Spleen (tissue), 11 donors: ENCODE data around the gene C12orf57. TPM values are rescaled to one million over a fixed set of nuclear protein-coding genes. Genes with fewer than 3 reads are reported as not detected.
A peak's percentile ranks its signal among the peaks of the same experiment; 100 is the strongest.

Experiments
- DNase-seq: peaks from one replicate; pipeline ENCODE4 v3.0.0-alpha.2; 2020
- H3K27ac ChIP-seq, 8 donors: fragments of 200-600 bp; sonication (generic) in 7 of 8; 1 replicate in 4 of 8; 2 replicates in 4 of 8; pipeline versions ENCODE4 v1.5.0 to v1.8.0; 2016 to 2021; ENCODE audit warnings: inconsistent platforms in 4 of 8, mild to moderate bottlenecking in 4 of 8, moderate library complexity in 1 of 8
- H3K27me3 ChIP-seq, 7 donors: fragments of 200-600 bp; sonication (generic) in 6 of 7; replicated peaks in 1 of 7; 1 replicate in 4 of 7; 2 replicates in 3 of 7; pipeline versions ENCODE4 v1.5.0 to v1.8.0; 2016 to 2021; ENCODE audit warnings: inconsistent platforms in 3 of 7, mild to moderate bottlenecking in 1 of 7
- H3K36me3 ChIP-seq, 6 donors: fragments of 200-600 bp; sonication (generic) in 5 of 6; 1 replicate in 4 of 6; 2 replicates in 2 of 6; pipeline versions ENCODE4 v1.5.0 to v1.8.0; 2016 to 2021; ENCODE audit warnings: inconsistent platforms in 2 of 6
- H3K4me1 ChIP-seq, 6 donors: fragments of 200-600 bp; sonication (generic) in 5 of 6; 1 replicate in 3 of 6; 2 replicates in 3 of 6; pipeline versions ENCODE4 v1.5.0 to v1.8.0; 2016 to 2021; ENCODE audit warnings: inconsistent platforms in 3 of 6
- H3K4me3 ChIP-seq, 8 donors: fragments of 200-600 bp; sonication (generic) in 7 of 8; 1 replicate in 4 of 8; 2 replicates in 4 of 8; pipeline versions ENCODE4 v1.5.0 to v1.8.0; 2016 to 2021; ENCODE audit warnings: inconsistent platforms in 4 of 8, mild to moderate bottlenecking in 4 of 8, moderate library complexity in 2 of 8
- H3K9me3 ChIP-seq, 8 donors: fragments of 200-600 bp; sonication (generic) in 7 of 8; 1 replicate in 4 of 8; 2 replicates in 4 of 8; pipeline versions ENCODE4 v1.5.0 to v1.8.0; 2016 to 2021; ENCODE audit warnings: inconsistent platforms in 4 of 8
- CTCF ChIP-seq, 11 experiments: fragments of 200-600 bp in 7 of 11; fragments of 450-650 bp in 4 of 11; sonication (generic) in 4 of 11; IDR thresholded peaks in 8 of 11; conservative IDR thresholded peaks in 3 of 11; 1 replicate in 7 of 11; 2 replicates in 4 of 11; pipeline versions ENCODE4 v1.4.0 to v1.8.0; 2016 to 2021; ENCODE audit warnings: antibody characterized with exemption in 11 of 11, inconsistent platforms in 4 of 11, mild to moderate bottlenecking in 1 of 11
- POLR2A ChIP-seq, 3 donors: fragments of 450-650 bp; IDR thresholded peaks; one replicate each; pipeline ENCODE4 v1.5.1; 2017; ENCODE audit warnings: antibody characterized with exemption in 3 of 3, mild to moderate bottlenecking in 1 of 3
- POLR2AphosphoS5 ChIP-seq, 3 donors: sonication (generic); formaldehyde crosslinking; IDR thresholded peaks; one replicate each; pipeline ENCODE4 v1.5.1; 2017; ENCODE audit warnings: antibody characterized with exemption in 3 of 3
- WGBS, 5 donors: extraction: QIAGEN DNeasy Blood & Tissue Kit in 3 of 5; methylation state at CpG; one replicate each; pipeline versions ENCODE4 v1.1.5 to v1.1.7; 2013 to 2018; 5-methylcytosine and 5-hydroxymethylcytosine counted together
- intact Hi-C: fragments of 100-400 bp; cut with DNase I; formaldehyde crosslinking; loops from one replicate; pipeline ENCODE4 v1.15.0; 2023; ENCODE audit warnings: low total_unique reads
- polyA plus RNA-seq, 3 donors: library from polyadenylated mRNA; stranded (reverse); fragments of 200-250 nt; gene quantifications; one replicate each; pipeline ENCODE4 v1.2.1, GENCODE V29; 2013
- total RNA-seq, 7 donors: library from RNA; depleted of rRNA in 3 of 7; stranded (reverse); fragments of >200 nt in 3 of 7; fragmentation: NEBNext Ultra II Directional in 4 of 7; extraction: Animal tissue kit (Norgen Biotek cat#: 25700) in 4 of 7; gene quantifications; one replicate each; pipeline versions ENCODE4 v1.1.0 to v1.2.1, GENCODE V29; 2016 to 2021
- donor health status: healthy with polysubstance abuse.
- donor health status: DM: no; HTN: no; CAD: no; lungs with moderate emphysema.
- donor health status: DM: no; HTN: no; CAD: no.
- donor health status: Bipolar disorder and iron deficiency.
- donor health status: healthy.
- donor health status: DM: no; HTN: no; CAD: no.
- donor health status: DM: yes; HTN: yes; CAD: no.

Gene C12orf57
- total and polyA plus RNA-seq, 10 donors = 79.2 to 364 (median 212) TPM

GRCh38 chr12:6935371-6936193, 8.2 kb upstream of the C12orf57 start:
- Histone ChIP-seq H3K36me3 (peaks cover 0 to 51% (median 21%) of the 10 kb centered on the region in 6 donors), H3K4me1 (peaks cover 24 to 85% (median 67%) of the 10 kb centered on the region in 6 donors), H3K4me3 (no peak overlapping the region), H3K9me3 (no peaks in the 10 kb centered on the region), H3K27ac (peak overlapping the region in 5 of 8 donors; percentile 54 to 98 (median 95)), H3K27me3 (no peaks in the 10 kb centered on the region)
- WGBS, 5 donors = 59 to 81% (median 63%) methylated on average over 14 of the region's 14 CpGs
- DNase-seq = no peak
- intact Hi-C loops = no loop called here
- TF ChIP-seq CTCF (IDR thresholded peaks at IDR 0.05 in 8 of 11, conservative IDR thresholded peaks at IDR 0.05 in 3 of 11) (no peak), POLR2A (IDR thresholded peaks at IDR 0.05) (no peak), POLR2AphosphoS5 (IDR thresholded peaks at IDR 0.05) (no peak)

- H3K27ac ChIP-seq = peak overlapping the region in 7 of 8 donors; percentile 92 to 98 (median 96)
- H3K4me3 ChIP-seq = peak overlapping the region in 1 of 8 donors; percentile 90
- TF ChIP-seq POLR2AphosphoS5 (IDR thresholded peaks at IDR 0.05) = no peak
- no peak for DNase-seq
- WGBS, 5 donors = 66 to 85% (median 71%) methylated on average over 3 of the region's 3 CpGs
- H3K36me3 ChIP-seq = peaks cover 0 to 57% (median 22%) of the 10 kb centered on the region in 6 donors
- no peaks in the 10 kb centered on the region for H3K27me3 ChIP-seq
- intact Hi-C loops = no loop called here
- no peaks in the 10 kb centered on the region for H3K9me3 ChIP-seq
- H3K4me1 ChIP-seq = peaks cover 24 to 80% (median 64%) of the 10 kb centered on the region in 6 donors
Observed at GRCh38 chr12:6936194-6936635, 7.6 kb upstream of the C12orf57 start.

- H3K36me3 ChIP-seq = peaks cover 0 to 64% (median 25%) of the 10 kb centered on the region in 6 donors
- no peaks in the 10 kb centered on the region for H3K9me3 ChIP-seq
- 10 to 16% (median 15%) methylated on average over 31 to 36 of the region's 36 CpGs for WGBS, 5 donors
- peaks cover 19 to 80% (median 61%) of the 10 kb centered on the region in 6 donors for H3K4me1 ChIP-seq
- DNase-seq = peak; percentile 92
- H3K27ac ChIP-seq = peak overlapping the region; percentile 90 to 98 (median 96)
- TF ChIP-seq POLR2A (IDR thresholded peaks at IDR 0.05) = no peak
- peak in 1 of 11 experiments; percentile 23 for TF ChIP-seq CTCF (IDR thresholded peaks at IDR 0.05 in 8 of 11, conservative IDR thresholded peaks at IDR 0.05 in 3 of 11)
- peak; percentile 56 to 67 (median 65) for TF ChIP-seq POLR2AphosphoS5 (IDR thresholded peaks at IDR 0.05)
- intact Hi-C loops = no loop called here
- H3K4me3 ChIP-seq = peak overlapping the region; percentile 49 to 90 (median 67)
- H3K27me3 ChIP-seq = no peaks in the 10 kb centered on the region
Observed at GRCh38 chr12:6936636-6937480, 7.0 kb upstream of the C12orf57 start.

- Histone ChIP-seq H3K27me3 (no peaks in the 10 kb centered on the region), H3K27ac (peak overlapping the region; percentile 90 to 98 (median 96)), H3K4me3 (peak overlapping the region; percentile 49 to 90 (median 67)), H3K9me3 (no peaks in the 10 kb centered on the region), H3K4me1 (peaks cover 20 to 78% (median 60%) of the 10 kb centered on the region in 6 donors), H3K36me3 (peaks cover 0 to 65% (median 25%) of the 10 kb centered on the region in 6 donors)
- peak; percentile 94 to 99 (median 98) for TF ChIP-seq CTCF (IDR thresholded peaks at IDR 0.05 in 8 of 11, conservative IDR thresholded peaks at IDR 0.05 in 3 of 11)
- peak; percentile 99 to 100 (median 99) for TF ChIP-seq POLR2AphosphoS5 (IDR thresholded peaks at IDR 0.05)
- TF ChIP-seq POLR2A (IDR thresholded peaks at IDR 0.05) = peak; percentile 34 to 58 (median 57)
- intact Hi-C loops = no loop called here
- peak; percentile 99 for DNase-seq
- 0 to 1% (median 1%) methylated on average over 21 to 80 of the region's 80 CpGs for WGBS, 5 donors
Observed at GRCh38 chr12:6937481-6938352, 6.1 kb upstream of the C12orf57 start.
